Skin epidermis (tissue), 12 donors: ENCODE data around the gene LLGL2.
"Not testable (repeated sequence)": the region's sequence is repeated elsewhere in the genome, so short reads cannot be mapped to it uniquely, and the experiment has no call there.

ENCODE experiments used
- H3K27ac ChIP-seq, 21 experiments: fragments of 200-600 bp; sonication (generic) in 11 of 21; one replicate each; pipeline ENCODE4 v1.5.0; 2020; ENCODE audit warnings: mild to moderate bottlenecking in 3 of 21, inconsistent platforms in 2 of 21, moderate library complexity in 2 of 21
- H3K4me3 ChIP-seq, 7 experiments: fragments of 200-600 bp; sonication (generic) in 2 of 7; one replicate each; pipeline ENCODE4 v1.5.0; 2020; ENCODE audit warnings: inconsistent platforms in 2 of 7, mild to moderate bottlenecking in 2 of 7, moderate library complexity in 1 of 7

The LLGL2 gene

DNA sequence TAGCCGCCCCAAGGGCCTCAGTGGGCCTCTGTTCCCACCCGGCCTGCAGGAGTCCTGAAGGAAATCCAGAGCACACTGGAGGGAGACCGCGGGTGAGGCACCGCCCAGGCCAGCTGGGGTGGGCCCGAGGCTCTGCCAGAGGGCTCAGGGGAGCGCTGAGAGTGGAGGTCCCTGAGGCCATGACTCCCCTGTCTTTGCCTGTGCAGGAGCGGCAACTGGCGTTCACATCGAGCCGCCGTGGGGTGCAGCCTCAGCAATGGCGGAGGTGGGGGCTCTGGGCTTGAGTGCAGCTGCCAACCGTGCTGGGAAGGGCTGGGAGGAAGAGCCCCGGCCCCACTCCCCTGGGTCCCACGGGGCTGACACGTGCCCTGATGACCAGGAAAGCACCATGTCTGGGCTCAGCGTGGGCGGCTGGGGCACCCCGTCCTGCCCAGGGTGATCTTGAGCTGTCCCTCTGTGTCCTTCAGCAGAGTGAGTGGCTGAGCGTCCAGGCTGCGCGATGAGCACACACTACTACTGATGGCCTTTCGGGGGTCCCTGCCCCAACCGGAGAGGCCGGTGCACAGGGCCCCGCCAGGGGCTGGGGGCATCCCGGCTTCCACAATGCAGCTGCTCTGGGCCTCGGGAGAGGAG lies 49.0 kb downstream of the LLGL2 start:
- Histone ChIP-seq H3K27ac (no peak overlapping the region), H3K4me3 (no peak overlapping the region)

- Histone ChIP-seq H3K27ac (no peak overlapping the region), H3K4me3 (no peak overlapping the region)
Observed at GRCh38 chr17:75575197-75575596, 49.7 kb downstream of the LLGL2 start.

DNA sequence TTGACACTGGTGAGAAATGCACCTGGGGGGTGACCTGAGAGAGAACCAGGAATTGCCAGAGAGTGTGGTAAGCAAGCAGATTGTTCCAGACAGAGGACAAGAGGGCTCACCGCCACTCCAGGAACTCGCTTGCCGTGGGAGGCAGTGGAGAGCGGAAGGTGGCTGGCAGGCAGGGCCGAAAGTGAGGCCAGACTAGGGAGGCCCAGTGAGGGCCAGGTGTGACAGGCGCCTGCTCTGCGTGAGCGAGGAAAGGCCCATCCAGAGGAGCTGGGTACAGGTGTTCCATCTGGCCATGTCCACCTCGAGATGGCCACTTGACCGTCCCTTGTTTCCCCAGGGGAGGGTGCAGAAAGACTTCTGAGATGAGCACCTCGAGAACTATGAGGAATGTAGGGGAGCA lies 50.2 kb downstream of the LLGL2 start:
- Histone ChIP-seq H3K27ac (no peak overlapping the region), H3K4me3 (no peak overlapping the region)

GRCh38 chr17:75576661-75577060 lies 51.2 kb downstream of the LLGL2 start:
- no peak overlapping the region for H3K27ac ChIP-seq

DNA sequence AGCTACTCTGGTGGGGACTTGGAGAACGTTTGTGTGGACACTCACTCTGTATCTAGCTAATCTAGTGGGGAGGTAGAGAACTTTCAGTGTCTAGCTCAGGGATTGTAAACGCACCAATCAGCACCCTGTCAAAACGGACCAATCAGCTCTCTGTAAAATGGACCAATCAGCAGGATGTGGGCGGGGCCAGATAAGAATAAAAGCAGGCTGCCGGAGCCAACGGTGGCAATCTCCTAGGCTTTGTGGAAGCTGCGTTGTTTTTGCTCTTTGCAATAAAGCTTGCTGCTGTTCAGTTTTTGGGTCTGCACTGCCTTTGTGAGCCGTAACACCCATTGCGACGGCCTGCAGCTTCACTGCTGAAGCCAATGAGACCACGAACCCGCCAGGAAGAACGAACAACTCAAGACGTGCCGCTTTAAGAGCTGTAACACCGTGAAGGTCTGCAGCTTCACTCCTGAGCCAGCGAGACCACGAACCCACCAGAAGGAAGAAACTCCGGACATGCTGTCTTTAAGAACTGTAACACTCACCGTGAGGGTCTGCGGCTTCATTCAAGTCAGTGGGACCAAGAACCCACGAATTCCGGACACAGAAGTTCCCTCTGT lies 55.7 kb downstream of the LLGL2 start:
- not testable (repeated sequence) for H3K4me3 ChIP-seq, H3K27ac ChIP-seq

More at GRCh38 chr17:75576661-75577060, 51.2 kb downstream of the LLGL2 start:
- H3K4me3 ChIP-seq, result no peak overlapping the region

GRCh38 chr17:75583197-75583596 lies 57.7 kb downstream of the LLGL2 start:
- H3K27ac ChIP-seq, result not testable (repeated sequence)

DNA sequence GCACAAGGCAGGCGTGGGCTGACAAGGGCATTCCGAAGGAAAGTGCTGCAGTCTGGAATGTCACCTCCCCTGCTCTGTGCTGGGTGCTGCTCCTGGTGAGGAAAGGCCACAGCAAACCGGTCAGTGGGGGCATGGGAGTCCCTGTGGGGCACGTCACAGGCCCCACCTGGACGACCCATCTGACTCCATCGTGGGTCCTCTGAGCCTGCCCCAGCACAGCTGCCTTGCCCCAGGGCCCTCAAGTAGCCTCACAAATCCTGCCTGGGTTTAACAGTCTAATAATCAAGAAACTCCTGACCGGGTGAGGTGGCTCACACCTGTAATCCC lies 59.3 kb downstream of the LLGL2 start:
- H3K4me3 ChIP-seq, result no peak overlapping the region
- H3K27ac ChIP-seq, result no peak overlapping the region

More at GRCh38 chr17:75583197-75583596, 57.7 kb downstream of the LLGL2 start:
- H3K4me3 ChIP-seq, result not testable (repeated sequence)

DNA sequence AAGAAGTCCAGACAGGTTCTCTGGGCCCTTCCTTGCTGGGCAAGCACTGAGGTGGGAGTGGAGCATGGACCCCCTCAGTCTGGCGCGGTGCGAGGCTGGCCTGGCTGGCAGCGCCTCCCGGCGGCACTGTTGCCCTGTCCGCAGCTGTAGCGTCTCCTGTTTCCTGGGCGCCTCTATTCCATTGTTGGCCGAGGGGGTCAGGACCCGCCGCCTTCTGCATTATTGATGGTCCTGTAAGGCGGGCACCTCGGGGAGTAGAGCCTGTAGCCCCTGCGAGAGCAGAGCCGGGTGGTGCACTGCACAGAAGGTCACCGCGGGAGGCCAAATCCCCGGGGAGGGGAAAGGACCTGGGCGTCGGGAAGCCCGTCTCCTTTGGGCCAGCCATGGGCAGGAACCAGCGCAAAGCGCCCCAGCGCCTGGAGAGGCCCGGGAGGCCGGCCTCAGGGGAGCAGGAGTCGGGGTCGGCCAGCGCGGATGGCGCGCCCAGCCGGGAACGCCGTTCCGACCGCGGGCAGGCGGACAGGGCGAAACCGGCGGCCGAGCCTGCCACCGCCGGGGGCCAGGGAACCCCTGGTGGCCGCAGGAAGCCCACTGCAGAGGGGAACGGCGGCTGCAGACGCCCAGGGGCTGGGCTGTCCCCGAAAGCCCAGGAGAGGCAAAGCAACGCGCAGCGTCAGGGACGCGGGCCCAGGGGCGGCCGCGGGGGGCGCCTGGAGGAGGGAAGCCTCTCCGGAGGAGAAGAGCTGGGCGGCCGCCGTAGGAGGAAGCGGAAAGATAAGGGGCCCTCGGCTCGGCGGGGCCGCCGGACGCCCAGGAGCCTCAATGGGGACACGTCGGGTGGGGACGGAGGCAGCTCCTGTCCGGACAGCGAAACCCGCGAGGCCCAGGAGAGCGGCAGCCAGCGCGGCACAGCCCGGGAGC lies 62.4 kb downstream of the LLGL2 start, which contains the start of gene MYO15B:
MYO15B (plus strand) TSS at position 126 of the 921 bp plus-strand sequence; CDS start at position 384, 258 bp downstream.
- Histone ChIP-seq H3K4me3 (peak within 1 kb of the TSS; percentile 40 to 59 (median 53)), H3K27ac (peak within 1 kb of the TSS; percentile 55 to 93 (median 86))

- peak overlapping the region; percentile 40 to 59 (median 53) for H3K4me3 ChIP-seq
- H3K27ac ChIP-seq, result peak overlapping the region; percentile 55 to 93 (median 86)
Observed at GRCh38 chr17:75588596-75589011, 63.1 kb downstream of the LLGL2 start.

DNA sequence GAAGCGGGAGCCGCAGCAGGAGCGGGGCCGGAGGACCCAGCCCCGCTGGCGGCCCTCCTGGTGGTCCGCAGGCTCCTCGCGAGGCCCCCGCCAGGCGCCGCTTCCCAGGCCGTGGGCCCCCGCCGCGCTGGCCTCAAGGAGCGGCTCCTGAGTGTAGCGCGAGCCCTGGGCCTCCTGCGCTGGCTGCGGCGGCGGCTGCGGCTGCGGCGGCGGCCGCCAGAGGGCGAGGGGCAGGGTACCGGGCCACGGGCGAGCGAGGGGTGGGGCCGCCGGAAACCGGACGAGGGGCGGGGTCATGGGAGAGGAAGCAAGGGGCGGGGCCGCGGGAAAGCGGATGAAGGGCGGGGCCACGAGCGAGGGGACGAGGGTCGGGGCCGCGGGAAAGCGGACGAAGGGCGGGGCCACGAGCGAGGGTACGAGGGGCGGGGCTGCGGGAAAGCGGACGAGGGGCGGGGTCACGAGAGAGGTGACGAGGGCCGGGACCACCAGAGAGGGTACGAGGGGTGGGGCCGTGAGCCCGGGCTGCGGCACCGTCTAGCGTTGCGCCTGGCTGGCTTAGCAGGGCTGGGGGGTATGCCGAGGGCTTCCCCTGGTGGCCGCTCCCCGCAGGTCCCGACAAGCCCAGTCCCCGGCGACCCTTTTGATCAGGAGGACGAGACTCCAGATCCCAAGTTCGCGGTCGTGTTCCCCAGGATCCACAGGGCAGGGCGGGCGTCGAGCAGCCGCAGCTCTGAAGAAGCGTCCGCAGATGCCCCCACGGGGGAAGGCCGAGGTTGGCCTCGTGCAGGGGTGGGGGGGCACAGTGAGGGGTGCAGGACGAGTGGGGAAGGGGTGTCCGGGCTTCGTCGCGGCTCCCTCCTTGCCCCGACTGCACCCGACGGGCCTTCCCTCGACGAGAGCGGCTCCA lies 63.8 kb downstream of the LLGL2 start:
- Histone ChIP-seq H3K27ac (peak overlapping the region; percentile 55 to 93 (median 86)), H3K4me3 (peak overlapping the region; percentile 40 to 59 (median 53))

- Histone ChIP-seq H3K4me3 (peak overlapping the region; percentile 40 to 59 (median 53)), H3K27ac (peak overlapping the region in 12 of 21 experiments; percentile 32 to 91 (median 78))
Observed at GRCh38 chr17:75589919-75590303, 64.4 kb downstream of the LLGL2 start.

GRCh38 chr17:75590314-75590761 lies 64.8 kb downstream of the LLGL2 start:
- Histone ChIP-seq H3K27ac (peak overlapping the region in 2 of 21 experiments; percentile 32 to 91), H3K4me3 (peak overlapping the region in 1 of 7 experiments; percentile 59)

DNA sequence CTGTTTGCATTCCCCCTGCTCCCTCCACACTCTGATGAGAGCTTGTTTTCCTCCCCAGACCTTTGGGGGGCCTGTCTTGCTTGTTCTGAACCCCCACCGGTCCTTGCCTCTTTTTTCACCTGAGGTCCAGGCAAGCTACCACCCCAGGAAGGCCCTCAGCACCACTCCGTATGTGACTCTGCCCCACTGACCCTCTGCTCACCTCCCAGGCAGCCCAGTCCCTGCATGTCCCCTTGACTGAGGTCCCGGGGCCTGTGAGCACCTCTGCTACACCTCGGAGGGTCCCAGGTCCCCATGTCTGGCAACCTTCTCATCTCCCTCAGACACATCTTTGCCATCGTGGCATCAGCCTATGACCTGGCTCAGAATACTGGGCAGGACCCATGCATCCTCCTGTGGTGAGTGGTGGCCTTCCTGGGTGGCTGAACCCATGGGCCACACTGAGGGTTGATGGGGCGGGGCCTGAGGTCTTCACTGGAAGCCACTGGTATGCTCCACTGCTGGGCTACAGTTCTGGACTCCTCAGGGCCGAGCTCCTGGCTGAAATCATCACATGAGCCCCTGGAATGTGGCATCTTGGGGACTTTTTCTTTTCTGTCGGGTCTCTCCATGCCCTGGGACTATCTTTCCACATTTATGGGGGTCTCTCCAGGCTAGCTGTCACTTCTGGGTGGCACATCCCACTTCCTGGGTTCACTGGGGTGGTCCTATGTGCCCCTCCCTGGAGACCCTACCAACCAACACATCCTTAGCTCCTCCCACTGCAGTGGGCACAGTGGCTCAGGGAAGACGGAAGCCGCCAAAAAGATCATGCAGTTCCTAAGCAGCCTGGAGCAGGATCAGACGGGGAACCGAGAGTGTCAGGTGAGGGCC lies 65.6 kb downstream of the LLGL2 start:
- H3K27ac ChIP-seq, result no peak overlapping the region
- no peak overlapping the region for H3K4me3 ChIP-seq

DNA sequence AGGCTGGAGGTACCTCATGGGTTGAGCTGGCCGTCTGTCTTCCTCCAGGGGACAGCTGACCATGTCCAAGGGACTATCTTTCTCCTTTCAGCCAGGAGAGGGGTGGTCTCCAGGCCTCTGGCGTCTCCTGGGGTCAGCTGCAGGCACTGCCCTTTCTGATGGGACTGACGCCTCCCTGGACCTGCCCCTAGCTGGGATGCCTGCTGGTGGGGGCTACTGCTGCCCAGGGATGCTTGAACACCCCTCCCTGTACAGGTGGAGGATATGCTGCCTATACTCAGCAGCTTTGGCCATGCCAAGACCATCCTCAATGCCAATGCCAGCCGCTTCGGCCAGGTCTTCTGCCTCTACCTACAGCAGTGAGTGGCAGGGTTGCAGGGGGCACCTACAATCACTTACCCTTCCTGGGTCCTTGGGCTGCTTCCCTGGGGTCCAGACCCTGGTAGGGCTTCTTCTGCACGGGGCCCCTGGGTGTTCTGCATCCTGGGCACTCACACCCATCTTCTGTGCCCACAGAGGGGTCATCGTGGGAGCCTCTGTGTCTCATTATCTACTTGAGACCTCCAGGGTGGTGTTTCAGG lies 66.3 kb downstream of the LLGL2 start:
- Histone ChIP-seq H3K4me3 (no peak overlapping the region), H3K27ac (no peak overlapping the region)

DNA sequence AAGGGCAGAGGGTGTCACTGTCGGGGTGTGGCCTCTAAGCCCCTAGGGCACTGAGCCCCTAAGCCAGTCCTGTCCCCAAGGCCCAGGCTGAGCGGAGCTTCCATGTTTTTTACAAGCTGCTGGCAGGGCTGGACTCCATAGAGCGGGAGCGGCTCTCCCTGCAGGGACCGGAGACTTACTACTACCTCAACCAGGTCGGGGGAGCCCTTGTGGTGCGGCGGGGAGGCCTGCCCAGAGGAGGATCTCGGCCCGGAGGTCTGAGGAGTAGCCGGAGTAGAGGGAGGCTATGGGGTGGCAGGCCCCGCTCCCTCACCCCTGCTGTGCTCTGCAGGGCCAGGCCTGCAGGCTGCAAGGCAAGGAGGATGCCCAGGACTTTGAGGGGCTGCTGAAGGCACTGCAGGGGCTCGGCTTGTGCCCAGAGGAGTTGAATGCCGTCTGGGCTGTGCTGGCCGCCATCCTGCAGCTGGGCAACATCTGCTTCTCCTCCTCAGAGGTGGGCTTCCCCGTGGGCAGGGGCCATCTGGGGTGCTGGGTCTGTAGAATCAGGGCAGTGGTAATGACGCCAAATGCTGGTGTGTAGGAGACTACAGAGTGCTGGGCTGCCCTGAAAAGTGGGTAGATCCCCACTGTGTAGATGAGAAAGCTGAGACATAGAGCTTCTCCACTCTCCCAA lies 67.0 kb downstream of the LLGL2 start:
- no peak overlapping the region for H3K4me3 ChIP-seq
- H3K27ac ChIP-seq, result no peak overlapping the region

GRCh38 chr17:75593430-75593829 lies 67.9 kb downstream of the LLGL2 start:
- not testable (repeated sequence) for H3K27ac ChIP-seq, H3K4me3 ChIP-seq

GRCh38 chr17:75594499-75595283 lies 69.2 kb downstream of the LLGL2 start:
- no peak overlapping the region for H3K27ac ChIP-seq
- no peak overlapping the region for H3K4me3 ChIP-seq
